Stimulated activated CD4-positive, alpha-beta T cell treated with anti-CD3 and anti-CD28 coated beads, Interleukin-15, amount 100 ng/mL, for 48 hours (primary cell): ENCODE measurements around the gene TMEM131L.
"Not testable (repeated sequence)": the region's sequence is repeated elsewhere in the genome, so short reads cannot be mapped to it uniquely, and the experiment has no call there.

Experiments used
- DNase-seq, 2 donors: peaks; one replicate each; pipeline ENCODE4 v3.0.0-alpha.2; 2020; ENCODE audit warnings: low read depth in 2 of 2

The TMEM131L gene

GRCh38 chr4:153466081-153466948, at the start of gene TMEM131L:
Gene TMEM131L, plus strand, starts transcription at chr4:153466360. Its CDS starts 38 bp downstream, at chr4:153466398.
- DNase-seq, result peak in 1 of 2 donors; percentile 40

- not testable (repeated sequence) for DNase-seq
These were observed 49.7 kb upstream of the TMEM131L start for GRCh38 chr4:153416456-153416855.

GRCh38 chr4:153418121-153418520, 48.0 kb upstream of the TMEM131L start:
- no peak for DNase-seq

- DNase-seq, result no peak
These were observed 47.6 kb upstream of the TMEM131L start for GRCh38 chr4:153418558-153418957.

GRCh38 chr4:153419029-153419428, 47.1 kb upstream of the TMEM131L start:
- no peak for DNase-seq

GRCh38 chr4:153419673-153420278, 46.4 kb upstream of the TMEM131L start:
- no peak for DNase-seq

- no peak for DNase-seq
These were observed 45.8 kb upstream of the TMEM131L start for GRCh38 chr4:153420361-153420760.

GRCh38 chr4:153421941-153422340, 44.2 kb upstream of the TMEM131L start:
- DNase-seq, result no peak

GRCh38 chr4:153426207-153426885, 39.8 kb upstream of the TMEM131L start:
- no peak for DNase-seq

- no peak for DNase-seq
These were observed 38.6 kb upstream of the TMEM131L start for GRCh38 chr4:153427363-153428071.

- DNase-seq, result no peak
These were observed 37.2 kb upstream of the TMEM131L start for GRCh38 chr4:153428941-153429475.

GRCh38 chr4:153432965-153433753, 33.0 kb upstream of the TMEM131L start:
- peak; percentile 65 to 67 for DNase-seq

GRCh38 chr4:153433754-153434105, 32.4 kb upstream of the TMEM131L start:
- no peak for DNase-seq

GRCh38 chr4:153434190-153434589, 32.0 kb upstream of the TMEM131L start:
- no peak for DNase-seq

- DNase-seq, result no peak
These were observed 27.0 kb upstream of the TMEM131L start for GRCh38 chr4:153438916-153439756.

- DNase-seq, result no peak
These were observed 26.3 kb upstream of the TMEM131L start for GRCh38 chr4:153439831-153440230.

- DNase-seq, result no peak
These were observed 25.7 kb upstream of the TMEM131L start for GRCh38 chr4:153440475-153440874.

GRCh38 chr4:153447175-153447905, 18.8 kb upstream of the TMEM131L start:
- no peak for DNase-seq

- DNase-seq, result no peak
These were observed 18.0 kb upstream of the TMEM131L start for GRCh38 chr4:153448003-153448731.
